Endothelial cell of umbilical vein (primary cell): ENCODE measurements around the gene TMEM184C. TPM values are rescaled to one million over a fixed set of nuclear protein-coding genes. Genes with fewer than 3 reads are reported as not detected.

Experiments
- BruUV-seq: library from RNA; stranded (reverse); fragments of 400-500 nt; replicated peaks from 2 replicates; lab custom pipeline; 2021; lab: Mats Ljungman, UMichigan
- CTCF ChIA-PET: fragments of 300-600, 350-600 bp; sonication (Branson Sonifier 250); formaldehyde crosslinking; loops from one replicate; lab custom pipeline; 2021; ENCODE audit warnings: antibody characterized with exemption, inconsistent platforms; lab: Charles Lee
- POLR2A ChIA-PET: fragments of 300-600, 350-600 bp; sonication (Branson Sonifier 250); formaldehyde crosslinking; loops from one replicate; lab custom pipeline; 2021; ENCODE audit warnings: antibody characterized with exemption, inconsistent platforms; lab: Charles Lee
- DNase-seq: peaks from one replicate; pipeline ENCODE4 v3.0.0-alpha.2; 2011; ENCODE audit warnings: low read depth, low spot score
- FAIRE-seq: peaks from 2 replicates; lab custom pipeline; 2011; peaks lifted over from hg19 to GRCh38; lab: Jason Lieb, UNC
- H2AFZ ChIP-seq: 2 replicates; pipeline ENCODE4 v1.6.0; 2012; ENCODE audit warnings: low read depth, low read length, control low read depth, inconsistent platforms
- H3K27ac ChIP-seq: 2 replicates; pipeline ENCODE4 v1.5.1; 2011; ENCODE audit warnings: low read depth, mild to moderate bottlenecking, control low read depth, low read length, moderate library complexity; ENCODE audit not compliant: insufficient read depth
- H3K27me3 ChIP-seq, 2 experiments: 2 replicates each; pipeline versions ENCODE4 v1.6.0 to v1.6.1; 2011; ENCODE audit warnings: low read length in 2 of 2, mixed read lengths in 1 of 2; ENCODE audit not compliant: control insufficient read depth in 2 of 2, insufficient read depth in 2 of 2
- H3K36me3 ChIP-seq, 2 experiments: 2 replicates in 1 of 2; 3 replicates in 1 of 2; pipeline ENCODE4 v1.5.1; 2011; ENCODE audit warnings: low read length in 2 of 2, mild to moderate bottlenecking in 1 of 2, moderate library complexity in 1 of 2; ENCODE audit not compliant: control insufficient read depth in 2 of 2, insufficient read depth in 2 of 2; ENCODE audit errors: extremely low read depth in 1 of 2
- H3K4me1 ChIP-seq: 3 replicates; pipeline ENCODE4 v1.5.1; 2011; ENCODE audit warnings: mild to moderate bottlenecking, low read length; ENCODE audit not compliant: control insufficient read depth, insufficient read depth; ENCODE audit errors: extremely low read depth
- H3K4me2 ChIP-seq: 2 replicates; pipeline ENCODE4 v1.6.1; 2011; ENCODE audit warnings: low read length, control low read depth, mixed read lengths; ENCODE audit not compliant: insufficient read depth
- H3K4me3 ChIP-seq, 3 experiments: fragments of 200-600 bp in 1 of 3; sonication (generic), shearing (Covaris generic) in 1 of 3; replicated peaks in 1 of 3; 2 replicates each; pipeline ENCODE4 v1.5.1; 2011 to 2016; ENCODE audit warnings: control low read depth in 3 of 3, low read length in 3 of 3, mild to moderate bottlenecking in 2 of 3, inconsistent platforms in 1 of 3, low read depth in 1 of 3, moderate library complexity in 1 of 3; ENCODE audit not compliant: insufficient read depth in 1 of 3
- H3K79me2 ChIP-seq: 2 replicates; pipeline ENCODE4 v1.6.0; 2012; ENCODE audit warnings: low read length, inconsistent platforms; ENCODE audit not compliant: control insufficient read depth, insufficient read depth
- H3K9ac ChIP-seq: replicated peaks from 2 replicates; pipeline ENCODE3; 2011; ENCODE audit warnings: low read length, control low read depth; ENCODE audit not compliant: insufficient read depth; ENCODE audit errors: extremely low read depth
- H3K9me1 ChIP-seq: replicated peaks from 3 replicates; pipeline ENCODE4 v1.6.0; 2011; ENCODE audit warnings: mild to moderate bottlenecking, low read length; ENCODE audit not compliant: control insufficient read depth, insufficient read depth; ENCODE audit errors: extremely low read depth
- H3K9me3 ChIP-seq: replicated peaks from 2 replicates; pipeline ENCODE4 v1.5.1; 2012; ENCODE audit warnings: low read length, inconsistent platforms; ENCODE audit not compliant: control insufficient read depth, insufficient read depth
- H4K20me1 ChIP-seq: replicated peaks from 2 replicates; pipeline ENCODE3; 2011; ENCODE audit warnings: mild to moderate bottlenecking, low read length; ENCODE audit not compliant: control insufficient read depth, insufficient read depth; ENCODE audit errors: extremely low read depth
- CTCF ChIP-seq, 2 donors: IDR thresholded peaks; 1 replicate in 1 of 2; 2 replicates in 1 of 2; pipeline ENCODE4 v1.5.1; 2011; ENCODE audit warnings: low read length in 2 of 2, mild to moderate bottlenecking in 2 of 2, moderate library complexity in 2 of 2, control low read depth in 1 of 2, inconsistent platforms in 1 of 2, low read depth in 1 of 2; ENCODE audit not compliant: insufficient read depth in 1 of 2; ENCODE audit errors: extremely low read depth in 1 of 2
- JUN ChIP-seq: IDR thresholded peaks from 2 replicates; pipeline ENCODE4 v1.6.1; 2011; ENCODE audit warnings: borderline replicate concordance, low read depth; ENCODE audit not compliant: insufficient read length, insufficient read depth
- POLR2AphosphoS5 ChIP-seq: IDR thresholded peaks from 2 replicates; pipeline ENCODE4 v1.6.1; 2012; ENCODE audit warnings: low read depth, mild to moderate bottlenecking, control low read depth, low read length, moderate library complexity; ENCODE audit not compliant: insufficient read depth
- dilution Hi-C: fragments of 300-500 bp; cut with MboI; formaldehyde crosslinking; loops from one replicate; pipeline ENCODE4 v1.15.0; 2019; ENCODE audit warnings: low sequenced_read_pairs; ENCODE audit not compliant: extremely low pct_ligation_motif_present
- intact Hi-C: fragments of 100-400 bp; cut with micrococcal nuclease; formaldehyde crosslinking; loops from one replicate; pipeline ENCODE4 v1.10.0; 2022
- polyA plus RNA-seq, 4 experiments: library from polyadenylated mRNA; depleted of rRNA in 3 of 4; stranded (reverse) in 3 of 4; unstranded in 1 of 4; fragments of >200 nt; gene quantifications; 2 replicates each; pipeline versions ENCODE4 v1.2.1 to v1.2.3, GENCODE V29; 2011 to 2012; ENCODE audit warnings: missing spikeins in 1 of 4
- total RNA-seq: library from RNA; stranded (reverse); gene quantifications from 2 replicates; pipeline ENCODE4 v1.2.3, GENCODE V29; 2021

TMEM184C gene
- total and polyA plus RNA-seq, 2 donors (not counting 3 experiments of a cell fraction or from before 2014, with no cell fraction given) = 10.3 to 29.2 TPM

GRCh38 chr4:147581606-147582350, 35.4 kb upstream of the TMEM184C start:
- Histone ChIP-seq H3K9me1 (no peaks in the 10 kb centered on the region), H3K4me2 (no peak overlapping the region), H3K9ac (no peak overlapping the region), H2AFZ (no peak overlapping the region), H3K4me3 (no peak overlapping the region), H3K36me3 (no peaks in the 10 kb centered on the region), H4K20me1 (no peaks in the 10 kb centered on the region), H3K27ac (no peak overlapping the region), H3K9me3 (no peaks in the 10 kb centered on the region), H3K79me2 (no peaks in the 10 kb centered on the region), H3K27me3 (no peaks in the 10 kb centered on the region), H3K4me1 (peaks cover 14% of the 10 kb centered on the region)
- BruUV-seq = no TSS peak
- no peak for TF ChIP-seq POLR2AphosphoS5
- no peak for TF ChIP-seq CTCF (IDR thresholded peaks at IDR 0.05; ENCODE audit: extremely low read depth in 1 of 2, insufficient read depth in 1 of 2, low read depth in 1 of 2, low read length in 2 of 2)
- no peak for TF ChIP-seq JUN
- DNase-seq (no peak), FAIRE-seq (no peak)
- dilution Hi-C loops (no loop called here), intact Hi-C loops (no loop called here)
- ChIA-PET POLR2A (no interaction called here), CTCF (interaction anchor here (0.8 to 3.5 kb wide), 5 partner anchors 8 to 420 kb away, joined by 3 to 28 read pairs (median 5); no protein-coding TSS in a partner anchor)
